OCI-LY3 (cell line): ENCODE results near the gene IDH3G.

Source experiments
- EZH2phosphoT487 ChIP-seq: fragments of 200-600 bp; shearing (Covaris generic); IDR thresholded peaks from 2 replicates; pipeline ENCODE4 v1.6.1; 2018; ENCODE audit warnings: antibody characterized with exemption, mixed run types, low read depth
- TF ChIP-seq, protein P1 (sequence below): fragments of 200-600, 300-600 bp; sonication (generic); IDR thresholded peaks from 2 replicates; pipeline ENCODE4 v1.5.1; 2014; ENCODE audit warnings: antibody characterized with exemption, low read length, low read depth

DNA sequence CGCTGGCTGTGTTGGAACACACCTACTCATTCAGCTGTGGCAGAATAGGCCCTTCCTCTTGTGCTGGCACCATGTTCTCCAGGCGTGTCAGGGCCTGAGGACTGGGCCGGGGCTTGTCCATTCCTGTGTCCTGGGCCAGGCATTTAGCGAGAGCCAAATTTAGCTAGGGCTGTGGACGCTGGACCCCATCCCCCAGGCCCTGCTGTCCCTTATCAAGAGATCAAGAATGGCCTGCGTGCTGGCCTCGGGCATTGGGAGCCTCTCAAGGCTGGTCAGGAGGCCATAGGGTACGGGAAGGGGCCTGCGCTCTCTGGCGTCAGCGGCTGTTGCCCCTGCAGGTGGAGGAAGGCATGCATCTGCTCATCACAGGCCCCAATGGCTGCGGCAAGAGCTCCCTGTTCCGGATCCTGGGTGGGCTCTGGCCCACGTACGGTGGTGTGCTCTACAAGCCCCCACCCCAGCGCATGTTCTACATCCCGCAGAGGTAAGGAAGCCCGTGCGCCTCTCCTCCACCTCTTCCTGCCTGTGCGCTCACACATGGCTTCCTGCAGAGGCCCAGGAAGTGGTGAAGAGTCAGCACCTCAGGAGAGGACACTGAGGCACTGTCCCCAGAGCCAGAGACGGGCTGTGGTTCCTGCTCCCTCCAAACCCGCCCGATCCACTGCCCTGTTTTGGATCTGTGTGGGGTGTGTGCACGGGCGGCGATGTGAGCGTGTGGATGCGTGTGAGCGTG is 54.3 kb downstream of the IDH3G start:
- TF ChIP-seq, protein P1, sequence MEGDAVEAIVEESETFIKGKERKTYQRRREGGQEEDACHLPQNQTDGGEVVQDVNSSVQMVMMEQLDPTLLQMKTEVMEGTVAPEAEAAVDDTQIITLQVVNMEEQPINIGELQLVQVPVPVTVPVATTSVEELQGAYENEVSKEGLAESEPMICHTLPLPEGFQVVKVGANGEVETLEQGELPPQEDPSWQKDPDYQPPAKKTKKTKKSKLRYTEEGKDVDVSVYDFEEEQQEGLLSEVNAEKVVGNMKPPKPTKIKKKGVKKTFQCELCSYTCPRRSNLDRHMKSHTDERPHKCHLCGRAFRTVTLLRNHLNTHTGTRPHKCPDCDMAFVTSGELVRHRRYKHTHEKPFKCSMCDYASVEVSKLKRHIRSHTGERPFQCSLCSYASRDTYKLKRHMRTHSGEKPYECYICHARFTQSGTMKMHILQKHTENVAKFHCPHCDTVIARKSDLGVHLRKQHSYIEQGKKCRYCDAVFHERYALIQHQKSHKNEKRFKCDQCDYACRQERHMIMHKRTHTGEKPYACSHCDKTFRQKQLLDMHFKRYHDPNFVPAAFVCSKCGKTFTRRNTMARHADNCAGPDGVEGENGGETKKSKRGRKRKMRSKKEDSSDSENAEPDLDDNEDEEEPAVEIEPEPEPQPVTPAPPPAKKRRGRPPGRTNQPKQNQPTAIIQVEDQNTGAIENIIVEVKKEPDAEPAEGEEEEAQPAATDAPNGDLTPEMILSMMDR: no peak
- no peak for TF ChIP-seq EZH2phosphoT487
